ENCODE data around the gene DNAI7.

Gene DNAI7

DNA sequence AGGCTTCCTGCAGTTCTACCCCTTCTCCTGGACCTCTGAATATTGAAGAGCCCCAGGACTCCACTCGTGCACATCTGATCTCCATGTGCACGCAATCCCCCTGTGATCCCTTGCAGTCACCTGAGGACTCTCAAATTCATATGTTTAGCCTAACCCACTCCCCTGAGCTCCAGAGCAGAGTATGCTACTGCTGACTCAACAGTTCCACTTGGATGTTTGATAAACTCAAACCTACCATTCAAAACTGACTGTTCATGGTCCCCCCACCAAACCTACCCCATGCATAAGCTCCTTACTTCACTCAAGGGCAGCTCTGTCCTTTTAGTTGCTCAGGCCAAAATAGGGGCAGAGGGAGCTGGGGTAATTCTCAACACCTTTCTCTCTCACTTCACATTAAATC, 96.0 kb downstream of the DNAI7 start:
- FAIRE-seq: no peak

DNA sequence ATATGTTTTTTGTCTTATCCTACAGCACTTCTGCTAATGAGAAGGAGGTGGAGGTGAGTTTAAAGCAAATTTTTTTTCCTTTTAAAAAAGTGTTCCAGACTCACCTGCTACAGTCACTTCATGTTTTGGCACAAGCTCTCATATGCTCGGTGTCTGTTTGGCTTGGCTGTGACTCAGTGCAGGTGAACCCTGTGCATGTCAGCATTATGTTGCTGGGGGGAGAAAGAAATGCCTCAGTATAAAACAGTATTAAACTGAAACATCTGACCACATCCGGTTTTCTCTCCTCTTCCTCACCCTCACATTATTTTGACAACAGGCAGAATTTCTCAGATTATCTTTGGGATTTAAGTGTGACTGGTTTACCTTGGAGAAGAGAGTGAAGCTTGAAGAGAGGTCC, 105.2 kb downstream of the DNAI7 start:
- FAIRE-seq: no peak

DNA sequence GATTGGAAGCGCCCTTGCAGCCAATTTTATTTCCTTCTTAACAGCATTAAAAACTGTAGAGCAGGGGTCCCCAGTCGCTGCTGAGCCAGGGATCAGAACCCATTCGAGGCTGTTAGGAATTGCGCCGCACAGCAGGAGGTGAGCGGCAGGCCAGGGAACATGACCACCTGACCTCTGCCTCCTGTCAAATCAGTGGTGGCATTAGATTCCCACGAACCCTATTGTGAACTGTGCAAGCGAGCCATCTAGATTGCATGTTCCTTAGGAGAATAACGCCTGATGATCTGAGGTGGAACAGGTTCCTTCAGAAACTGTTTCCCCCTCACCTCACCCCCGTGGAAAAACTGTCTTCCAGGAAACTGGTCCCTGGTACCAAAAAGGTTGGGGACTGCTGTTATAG, 107.4 kb downstream of the DNAI7 start:
- no peak for FAIRE-seq

DNA sequence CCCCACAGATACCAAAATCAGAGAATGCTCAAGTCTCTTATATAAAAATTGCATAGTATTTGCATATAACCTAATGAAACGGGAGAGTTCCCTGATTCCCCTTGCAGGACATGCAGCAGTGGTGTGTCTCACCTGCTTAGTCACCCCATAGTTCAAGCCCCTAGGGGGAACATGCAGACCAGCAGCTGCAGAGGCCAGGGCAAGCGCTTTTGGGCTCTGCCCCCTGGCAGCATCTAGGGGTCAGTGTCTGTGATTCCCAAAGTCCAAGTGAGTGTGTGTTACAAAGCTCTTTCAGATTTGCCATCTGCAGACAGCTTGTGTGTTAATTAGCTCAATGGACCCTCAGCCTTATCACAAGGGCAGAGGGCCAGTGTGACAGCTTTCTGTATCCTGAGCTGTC, 110.1 kb downstream of the DNAI7 start:
- FAIRE-seq: no peak

DNA sequence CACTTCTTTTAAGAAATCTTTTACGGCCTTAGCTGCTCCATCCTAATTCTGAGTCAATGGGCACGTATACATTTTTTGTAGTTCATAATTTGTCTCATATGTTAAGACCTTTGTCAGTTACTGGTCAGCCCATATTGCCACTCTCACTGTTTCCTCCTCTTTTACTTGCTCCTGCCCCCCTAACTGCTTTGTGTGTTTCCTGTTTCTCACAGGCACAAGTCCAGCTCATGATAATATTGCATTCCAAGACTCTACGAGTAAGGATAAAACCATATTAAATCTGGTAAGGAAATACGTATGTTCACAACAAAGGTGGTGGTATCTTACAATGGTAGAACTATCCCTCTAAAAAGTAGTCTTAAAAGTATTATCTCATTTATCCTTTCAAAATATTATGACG, 111.7 kb downstream of the DNAI7 start:
- no peak for FAIRE-seq

DNA sequence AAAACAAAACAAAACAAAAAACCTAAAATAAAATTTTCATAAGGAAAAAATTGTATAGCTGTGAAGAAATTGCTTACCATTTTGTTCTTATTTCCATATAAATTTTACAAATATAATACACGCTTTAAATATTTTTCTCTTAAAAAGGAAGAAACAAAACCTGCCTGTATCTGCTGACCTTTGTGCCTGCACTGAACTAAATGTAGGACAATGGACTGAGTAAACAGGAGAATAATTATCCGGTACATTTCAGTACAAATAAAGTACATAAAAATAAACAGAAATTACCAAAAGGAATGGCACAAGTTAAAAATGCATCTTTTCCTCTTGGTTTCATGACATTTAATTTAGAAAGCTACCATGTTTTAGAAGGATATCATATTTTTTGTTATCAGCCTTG, 112.3 kb downstream of the DNAI7 start:
- no peak for FAIRE-seq

DNA sequence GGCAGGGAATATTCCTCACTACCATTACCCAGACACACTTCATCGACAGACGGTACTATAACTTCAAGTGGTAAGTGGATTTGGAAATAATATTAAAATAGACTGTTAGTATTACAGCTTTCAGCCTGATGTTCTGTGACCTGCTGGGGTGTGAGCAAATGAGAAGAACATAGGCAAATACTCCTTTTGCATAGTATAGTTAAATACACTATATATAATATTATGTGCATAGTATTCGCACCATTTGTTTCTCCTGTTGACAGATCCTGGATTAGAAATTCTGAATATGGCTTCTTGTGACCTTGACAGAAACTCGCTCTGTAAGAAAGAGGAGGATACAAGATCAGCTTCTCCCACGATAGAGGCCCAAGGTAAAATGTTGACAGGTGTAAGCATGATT, 115.6 kb downstream of the DNAI7 start:
- no peak for FAIRE-seq

DNA sequence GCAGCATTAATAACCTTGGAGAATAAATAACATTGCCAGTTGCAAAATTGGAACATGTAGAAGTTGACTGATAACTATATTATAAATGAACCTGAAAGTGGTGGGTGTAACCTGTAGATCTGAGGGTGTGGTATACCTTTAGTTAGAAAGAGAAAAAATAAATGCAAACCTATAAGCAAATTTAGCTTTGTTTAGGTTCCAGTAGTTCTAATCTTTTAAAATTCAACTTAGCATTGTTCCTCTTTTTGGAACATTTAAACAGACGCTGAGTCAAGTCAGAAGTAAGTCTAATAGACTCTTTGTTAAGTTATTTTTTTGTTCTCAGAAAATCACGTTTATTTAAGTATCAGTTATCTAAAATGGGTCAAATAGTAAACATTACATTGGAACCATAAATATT, 120.0 kb downstream of the DNAI7 start:
- FAIRE-seq: no peak

DNA sequence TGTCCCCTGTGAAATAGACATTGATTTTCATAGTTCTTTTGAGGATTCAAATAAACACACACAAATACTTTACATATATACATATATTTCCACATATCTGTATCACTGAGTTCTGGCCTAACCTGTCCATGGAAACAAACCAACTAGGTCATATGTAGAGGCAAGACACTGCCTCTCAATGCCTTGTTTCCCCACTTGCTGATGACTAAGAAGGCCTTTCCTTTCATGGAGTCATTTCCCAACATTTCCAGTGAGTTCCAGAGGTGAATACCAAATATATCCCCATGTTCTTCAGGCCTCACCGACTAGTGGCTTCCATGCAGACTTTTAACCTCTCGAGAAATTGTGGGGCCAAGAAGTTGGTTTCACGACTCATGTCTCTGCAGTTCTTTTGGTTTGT, 120.8 kb downstream of the DNAI7 start:
- FAIRE-seq: no peak

DNA sequence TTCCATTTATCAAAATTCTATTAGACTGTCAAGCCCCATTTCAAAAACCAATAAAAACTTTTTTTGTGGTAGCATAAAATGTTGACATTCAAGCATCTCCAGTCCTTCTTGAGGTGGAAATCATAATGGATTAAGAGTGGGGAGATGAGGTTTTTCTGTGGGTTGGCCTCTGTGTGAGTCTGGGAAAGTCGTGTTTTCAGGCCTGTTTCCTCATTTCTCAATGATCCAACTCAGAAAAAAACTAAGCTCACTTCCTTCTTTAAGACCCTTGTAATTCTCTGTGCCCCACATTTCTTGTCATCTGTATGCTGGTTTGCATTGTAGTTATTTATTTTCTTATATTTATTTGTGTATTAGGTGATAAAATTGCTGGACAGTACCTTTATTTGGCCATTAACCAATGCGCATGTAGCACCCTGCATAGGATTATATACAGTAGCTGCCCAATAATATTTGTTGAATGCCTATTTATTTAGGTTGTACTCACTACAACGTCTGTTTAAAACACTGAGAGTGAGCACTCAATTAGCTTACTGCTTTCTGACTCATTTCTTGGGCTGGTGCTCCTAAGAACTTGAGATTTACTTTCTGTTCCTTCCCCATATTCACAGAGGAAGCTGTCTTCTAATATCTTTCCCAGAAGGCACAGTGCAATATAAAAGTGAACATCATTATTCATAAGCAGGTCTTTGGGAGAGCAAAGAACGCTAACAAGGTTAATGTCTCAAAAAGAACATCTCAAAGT, 121.9 kb downstream of the DNAI7 start:
- no peak for FAIRE-seq

DNA sequence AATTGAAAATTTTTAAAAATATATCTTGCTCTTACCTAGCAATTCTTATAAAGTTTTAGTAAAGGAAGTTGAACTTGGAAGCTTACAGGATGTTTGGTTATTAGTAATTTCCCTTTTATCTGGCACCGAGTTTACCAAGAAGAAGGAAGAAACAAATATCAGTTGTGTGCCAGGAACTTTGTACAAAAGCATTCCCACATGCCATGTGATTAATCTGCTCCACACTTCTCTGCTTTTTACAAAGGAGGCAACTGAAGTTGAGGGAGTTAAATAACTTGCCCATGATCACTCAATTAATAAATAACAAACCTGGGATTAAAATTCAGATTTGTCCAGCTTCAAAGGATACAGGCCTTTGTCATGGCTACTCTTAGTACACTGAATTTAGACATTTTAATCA, 123.6 kb downstream of the DNAI7 start:
- FAIRE-seq: no peak

DNA sequence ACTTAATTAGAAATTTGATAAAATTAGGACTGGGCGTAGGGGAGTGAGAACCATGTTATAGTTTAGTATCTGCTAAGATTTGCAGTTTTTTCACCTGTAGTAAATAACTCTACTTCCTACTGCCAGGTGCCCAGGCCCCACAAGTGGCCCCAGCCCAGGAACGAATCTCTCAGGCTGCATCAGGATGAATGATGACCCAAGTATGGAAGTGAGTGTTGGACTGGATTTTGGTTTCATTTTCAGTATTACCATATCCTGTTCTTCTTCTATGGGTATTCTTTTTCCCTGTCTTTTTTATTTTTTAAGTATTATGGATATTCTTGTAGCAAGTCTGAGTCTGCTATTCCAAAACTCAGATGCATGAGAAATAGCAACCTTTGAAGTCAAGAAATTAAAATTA, 125.7 kb downstream of the DNAI7 start:
- no peak for FAIRE-seq

DNA sequence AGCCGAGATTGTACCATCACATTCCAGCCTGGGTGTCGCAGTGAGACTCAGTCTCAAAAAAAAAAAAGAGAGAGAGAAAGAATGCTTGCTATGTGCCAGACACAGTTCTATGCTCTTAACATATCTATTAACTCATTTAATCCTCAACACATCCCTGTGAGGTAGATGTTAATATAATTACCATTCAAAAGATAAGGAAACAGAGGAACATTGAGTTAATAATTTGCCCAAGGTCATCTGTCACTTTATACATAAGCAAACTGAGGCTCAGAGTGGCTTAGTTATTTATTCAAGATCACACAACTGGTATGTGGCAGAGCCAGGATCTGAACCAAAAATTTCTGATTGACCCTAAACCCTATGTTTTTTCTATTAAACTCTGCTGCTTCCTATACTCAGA, 129.9 kb downstream of the DNAI7 start:
- no peak for FAIRE-seq

DNA sequence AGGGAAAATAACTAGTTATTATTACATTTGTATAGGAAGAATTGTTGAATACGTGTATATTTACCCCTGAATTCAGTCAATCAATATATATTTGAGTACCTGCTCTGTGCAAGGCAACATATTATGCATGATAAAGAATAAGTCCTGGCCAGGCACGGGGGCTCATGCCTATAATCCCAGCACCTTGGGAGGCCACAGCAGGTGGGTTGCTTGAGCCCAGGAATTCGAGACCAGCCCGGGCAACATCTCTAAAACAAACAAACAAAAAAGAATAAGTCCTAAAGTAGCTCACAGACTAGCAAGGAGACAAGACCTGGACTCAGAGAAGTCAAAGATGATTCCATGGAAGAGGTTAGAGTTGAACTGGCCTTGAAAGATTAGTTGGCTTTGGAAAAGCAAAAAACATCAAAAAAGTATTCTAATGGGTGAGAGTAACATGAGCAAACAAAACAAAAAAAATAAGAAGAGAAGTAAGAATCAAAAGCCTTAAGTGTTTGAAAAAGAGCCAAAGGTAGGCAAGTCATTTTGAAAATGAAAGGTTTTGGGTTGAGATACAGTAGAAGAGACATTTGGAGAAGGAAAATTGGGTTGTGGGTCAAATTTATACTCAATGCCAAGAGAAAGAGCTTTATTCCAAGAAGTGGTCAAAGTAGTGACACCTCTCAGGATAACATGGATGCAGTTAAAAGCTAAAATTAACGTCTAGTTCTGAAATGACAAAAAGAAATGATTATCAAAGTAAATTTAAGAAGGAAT, 130.9 kb downstream of the DNAI7 start:
- no peak for FAIRE-seq

DNA sequence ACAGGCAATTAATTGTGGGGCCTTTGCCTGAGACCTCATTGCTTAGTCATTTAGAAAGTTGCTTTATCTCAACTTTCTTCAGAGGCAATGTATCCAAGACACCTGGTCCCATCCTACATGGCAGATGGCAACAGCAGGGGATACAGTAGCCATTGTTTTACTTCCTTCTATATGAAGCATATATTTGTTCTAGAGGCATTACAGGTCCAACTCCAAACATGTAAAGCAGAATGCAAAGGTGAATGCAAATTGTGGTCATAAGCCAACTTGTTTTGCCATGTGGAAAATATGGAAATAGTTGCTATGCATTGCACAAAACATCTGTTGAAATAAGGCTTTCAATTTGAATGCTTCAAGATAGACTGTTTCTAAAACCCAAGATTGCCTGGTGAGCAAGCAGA, 136.3 kb downstream of the DNAI7 start:
- FAIRE-seq: no peak

Data from endometrium (tissue), 2 donors.